GM21825 (cell line): ENCODE measurements around the gene STAC3.

Experiments
- ATAC-seq: cut with Tn5 transposase; IDR thresholded peaks from one replicate; pipeline ENCODE4 v1.9.1; 2021; ENCODE audit warnings: mild to moderate bottlenecking, moderate library complexity; ENCODE audit not compliant: unreplicated experiment

The STAC3 gene

GRCh38 chr12:57195186-57195585 is 55.8 kb downstream of the STAC3 start:
- ATAC-seq: no peak

GRCh38 chr12:57194253-57194652 is 56.7 kb downstream of the STAC3 start:
- ATAC-seq: no peak

- no peak for ATAC-seq
These were observed 57.2 kb downstream of the STAC3 start for GRCh38 chr12:57193706-57194245.
